ENCODE measurements around the gene KBTBD13. TPM values are rescaled to one million over a fixed set of nuclear protein-coding genes. Genes with fewer than 3 reads are reported as not detected.
"Not testable (repeated sequence)": the region's sequence is repeated elsewhere in the genome, so short reads cannot be mapped to it uniquely, and the experiment has no call there.

KBTBD13 gene
- not detected in 2 replicates for total RNA-seq (2014; rRNA removed; shearing (Covaris generic))
- 0.80 TPM in 1 of 2 replicates, not detected in the other for polyA plus RNA-seq (2014; cell fraction: nucleus; rRNA removed)

DNA sequence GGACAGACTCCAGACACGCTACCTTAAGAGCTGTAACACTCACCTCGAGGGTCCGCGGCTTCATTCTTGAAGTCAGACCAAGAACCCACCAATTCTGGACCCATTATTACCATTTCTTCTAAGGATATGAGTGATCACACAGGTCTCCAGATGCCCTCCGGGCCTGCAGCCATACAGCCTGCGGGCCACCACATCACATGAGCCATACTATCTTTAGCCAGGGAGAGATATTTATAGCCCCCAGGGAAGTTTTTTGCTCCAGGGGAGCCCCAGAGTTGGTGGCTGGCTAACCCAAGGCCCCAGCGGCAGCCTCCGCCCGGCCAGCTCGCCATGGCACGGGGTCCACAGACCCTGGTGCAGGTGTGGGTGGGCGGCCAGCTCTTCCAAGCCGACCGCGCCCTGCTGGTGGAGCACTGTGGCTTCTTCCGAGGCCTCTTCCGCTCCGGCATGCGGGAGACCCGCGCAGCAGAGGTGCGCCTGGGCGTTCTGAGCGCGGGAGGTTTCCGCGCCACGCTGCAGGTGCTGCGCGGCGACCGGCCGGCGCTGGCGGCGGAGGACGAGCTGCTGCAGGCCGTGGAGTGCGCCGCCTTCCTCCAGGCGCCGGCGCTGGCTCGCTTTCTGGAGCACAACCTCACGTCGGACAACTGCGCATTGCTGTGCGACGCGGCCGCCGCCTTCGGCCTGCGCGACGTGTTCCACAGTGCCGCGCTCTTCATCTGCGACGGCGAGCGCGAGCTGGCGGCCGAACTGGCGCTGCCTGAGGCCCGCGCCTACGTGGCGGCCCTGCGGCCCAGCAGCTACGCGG lies at the start of gene KBTBD13:
KBTBD13 (plus strand) TSS at position 261 of the 805 bp plus-strand sequence; CDS start at position 331, 70 bp downstream.
- DNase-seq (ENCODE audit: extremely low read depth, low read depth), result no peak

DNA sequence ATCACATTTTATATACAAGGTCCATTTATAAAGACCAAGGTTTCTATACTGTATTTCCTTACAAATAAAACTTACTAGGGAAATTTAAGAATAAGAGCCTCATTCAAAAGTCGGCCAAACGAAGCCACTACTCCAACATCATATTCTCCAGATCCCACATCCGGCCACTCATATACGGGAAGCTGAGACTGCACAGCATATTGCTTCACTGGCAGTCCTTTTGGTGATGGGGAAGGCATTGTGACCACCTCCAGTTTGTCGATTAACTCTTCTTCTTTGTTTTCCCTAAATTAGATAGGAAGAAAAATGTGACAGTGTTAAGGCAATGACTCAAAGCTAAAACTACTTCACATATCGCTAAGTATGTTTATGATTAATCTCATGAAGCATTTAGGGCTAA lies 49.8 kb upstream of the KBTBD13 start:
- DNase-seq (ENCODE audit: extremely low read depth, low read depth), result no peak

DNA sequence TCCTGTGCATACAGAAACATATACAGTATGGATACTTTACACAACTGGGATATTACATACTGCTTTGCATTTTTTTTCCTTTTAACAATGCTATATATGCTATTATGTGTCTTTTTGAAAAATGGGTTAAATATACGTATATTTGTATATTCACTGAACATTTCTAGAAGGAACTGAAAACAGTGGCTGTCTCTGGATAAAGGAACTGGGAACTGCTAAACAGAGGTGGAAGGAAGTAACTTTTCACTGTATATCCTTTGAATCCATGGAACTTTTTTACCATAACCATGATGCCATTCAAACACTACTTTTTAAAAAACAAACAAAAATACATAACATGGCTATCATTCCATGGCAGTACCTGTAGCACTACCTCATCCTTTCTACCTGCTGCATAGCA lies 49.0 kb upstream of the KBTBD13 start:
- no peak for DNase-seq (ENCODE audit: extremely low read depth, low read depth)

DNA sequence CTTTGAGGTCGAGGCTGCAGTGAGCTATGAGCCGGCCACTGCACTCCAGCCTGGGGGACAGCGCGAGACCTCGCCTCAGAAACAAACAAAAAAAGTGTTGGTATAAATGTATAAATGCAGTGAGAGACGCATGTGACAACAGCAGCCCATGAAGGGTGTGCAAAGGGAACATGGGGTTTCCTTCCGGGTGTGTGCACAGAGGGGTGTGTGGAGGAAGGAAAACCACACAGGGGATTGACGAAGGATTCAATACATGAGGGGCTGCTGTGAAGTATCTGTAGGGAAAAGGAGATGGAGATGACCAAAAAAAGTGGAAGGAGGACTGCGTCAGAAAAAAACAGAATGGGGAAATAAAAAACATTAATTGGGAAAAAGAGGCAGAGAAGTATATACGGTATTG lies 48.2 kb upstream of the KBTBD13 start:
- DNase-seq (ENCODE audit: extremely low read depth, low read depth), result no peak

DNA sequence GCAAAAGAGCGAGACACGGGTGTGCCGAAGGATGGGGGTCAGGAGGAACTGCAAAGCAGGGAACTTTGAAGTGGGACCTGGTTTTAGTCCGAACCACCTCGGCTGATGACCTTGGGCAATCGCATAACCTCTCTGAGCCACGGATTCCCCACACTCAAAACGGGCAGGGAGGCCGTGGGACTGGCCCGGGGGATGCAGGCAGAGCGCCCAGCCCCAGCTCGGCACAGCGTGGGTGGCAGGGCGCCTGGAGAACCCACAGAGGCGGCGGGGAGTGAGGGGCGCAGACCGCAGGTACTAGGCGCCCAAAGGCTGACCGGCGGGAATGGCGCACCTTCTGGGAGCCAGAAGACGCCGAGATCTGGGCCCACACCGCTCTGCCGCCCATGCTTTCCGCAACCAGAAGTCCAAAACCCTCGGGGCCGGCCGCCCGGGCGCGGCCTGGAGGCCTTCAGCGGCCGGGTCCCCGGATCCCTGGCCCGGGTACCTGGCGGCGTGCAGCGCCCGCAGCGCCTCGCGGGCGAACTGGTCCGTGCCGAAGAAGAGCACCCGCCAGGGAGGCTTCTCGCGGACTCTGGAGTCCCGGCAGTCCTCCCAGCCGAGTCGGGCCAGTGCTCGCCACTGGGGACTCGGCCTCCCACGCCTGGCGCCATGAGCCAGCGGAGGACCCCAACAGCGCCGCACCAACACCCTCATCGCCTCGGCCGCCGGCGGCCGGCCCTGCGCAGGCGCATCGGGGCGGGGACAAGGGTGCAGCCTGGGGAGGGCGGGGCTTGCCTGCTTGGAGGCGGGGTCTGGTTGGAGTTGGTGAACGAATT lies 47.4 kb upstream of the KBTBD13 start, which contains the start of gene MTFMT:
MTFMT (minus strand) TSS at position 719 of the 815 bp plus-strand sequence; CDS start at position 693, 26 bp downstream.
- peak; percentile 72 for DNase-seq (ENCODE audit: extremely low read depth, low read depth)

DNA sequence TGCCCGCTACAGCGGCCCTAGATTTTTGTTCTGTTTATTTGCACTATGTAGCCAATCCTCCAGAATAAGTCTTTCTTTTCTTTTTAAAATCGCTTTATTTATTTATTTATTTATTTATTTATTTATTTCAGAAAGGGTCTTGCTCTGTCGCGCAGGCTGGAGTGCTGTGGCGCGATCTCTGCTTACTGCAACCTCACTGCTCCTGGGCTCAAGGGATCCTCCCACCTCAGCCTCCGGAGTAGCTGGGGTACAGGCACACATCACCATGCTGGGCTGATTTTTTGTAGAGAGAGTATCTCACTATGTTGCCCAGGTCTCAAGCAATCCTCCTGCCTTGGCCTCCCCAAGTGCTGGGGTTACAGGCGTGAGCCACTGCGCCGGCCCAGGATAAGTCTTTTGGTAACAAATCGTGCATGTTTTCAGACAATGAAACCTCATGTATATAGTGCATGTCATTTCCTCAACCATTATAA lies 46.8 kb upstream of the KBTBD13 start:
- DNase-seq (ENCODE audit: extremely low read depth, low read depth), result no peak

DNA sequence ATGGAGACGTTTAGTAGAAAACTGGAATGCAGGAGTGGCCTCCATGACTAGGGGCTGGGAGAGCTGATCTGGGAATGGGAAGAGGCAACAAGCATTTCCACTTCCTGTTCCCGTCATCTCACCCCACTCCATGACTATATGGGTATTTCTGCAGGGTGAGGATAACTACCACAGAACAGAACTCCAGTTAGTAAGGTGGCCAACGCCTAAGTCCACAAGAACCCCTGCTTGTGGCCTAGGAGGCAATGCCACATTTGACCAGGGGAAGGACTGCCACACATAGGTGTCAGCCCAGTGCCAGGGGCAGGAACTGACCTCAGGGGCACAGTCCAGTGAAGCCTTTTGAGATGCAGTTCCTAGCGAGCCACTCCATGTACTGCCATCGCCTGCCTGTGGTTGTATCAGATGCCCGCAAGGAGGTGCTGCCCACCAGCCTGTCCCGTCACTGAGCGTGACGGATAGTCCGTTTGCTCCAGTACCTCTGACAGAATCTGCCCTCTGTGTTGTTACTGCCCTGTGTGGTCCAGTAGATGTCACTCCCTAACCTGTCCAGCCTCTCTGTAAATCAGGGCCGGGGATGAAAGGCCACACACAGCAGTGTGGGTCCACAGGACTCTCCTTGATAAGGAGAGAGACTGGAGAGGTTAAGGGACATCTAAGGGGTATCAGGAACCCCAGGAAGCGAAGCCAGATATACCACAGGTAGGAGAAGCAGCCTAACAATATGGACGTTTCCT lies 43.6 kb upstream of the KBTBD13 start:
- peak; percentile 83 for DNase-seq (ENCODE audit: extremely low read depth, low read depth)

DNA sequence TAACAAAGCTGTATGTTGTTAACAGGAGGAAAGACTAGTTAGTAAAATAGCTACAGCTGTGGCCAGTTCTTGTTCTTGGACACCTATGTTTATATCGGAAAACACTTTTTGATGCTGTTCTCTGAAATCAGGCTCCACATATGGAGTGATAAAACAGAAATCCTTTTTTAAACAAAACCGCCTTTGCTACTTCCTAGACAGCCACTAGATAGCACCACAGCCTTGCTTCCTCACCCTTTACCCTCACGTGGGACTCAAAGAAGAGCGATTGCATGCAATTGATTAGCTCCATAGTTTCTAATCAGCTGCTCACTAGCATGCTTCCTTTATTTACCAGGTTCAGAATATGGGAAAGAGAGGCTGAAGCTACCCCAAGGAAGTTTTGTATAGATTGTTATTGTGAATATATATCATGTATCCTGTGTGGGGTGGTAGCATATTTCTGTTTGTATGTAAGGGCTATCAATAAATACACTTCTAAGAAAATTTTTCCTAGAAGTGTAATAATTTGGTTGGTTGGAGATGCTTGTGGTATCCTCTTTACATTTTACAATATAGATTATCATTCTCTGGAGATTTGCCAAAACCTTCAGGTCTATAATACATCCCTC lies 42.8 kb upstream of the KBTBD13 start:
- DNase-seq (ENCODE audit: extremely low read depth, low read depth), result peak; percentile 38

DNA sequence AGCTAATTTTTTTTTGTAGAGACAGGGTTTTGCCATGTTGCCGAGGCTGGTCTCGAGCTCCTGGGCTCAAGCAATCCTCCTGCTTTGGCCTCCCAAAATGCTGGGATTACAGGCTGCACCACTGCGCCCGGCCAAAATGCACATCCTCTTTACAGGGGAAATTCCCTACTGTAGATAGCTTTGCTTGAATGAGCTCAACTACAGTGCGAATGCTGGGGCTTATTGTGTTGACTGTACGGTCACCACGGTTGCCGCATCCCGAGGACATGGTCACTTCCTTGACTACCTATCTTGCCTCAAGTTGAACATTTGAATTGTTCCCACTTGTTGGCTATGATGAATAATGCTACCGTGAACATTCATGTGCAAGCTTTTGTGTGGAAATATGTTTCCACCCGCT lies 41.8 kb upstream of the KBTBD13 start:
- no peak for DNase-seq (ENCODE audit: extremely low read depth, low read depth)

DNA sequence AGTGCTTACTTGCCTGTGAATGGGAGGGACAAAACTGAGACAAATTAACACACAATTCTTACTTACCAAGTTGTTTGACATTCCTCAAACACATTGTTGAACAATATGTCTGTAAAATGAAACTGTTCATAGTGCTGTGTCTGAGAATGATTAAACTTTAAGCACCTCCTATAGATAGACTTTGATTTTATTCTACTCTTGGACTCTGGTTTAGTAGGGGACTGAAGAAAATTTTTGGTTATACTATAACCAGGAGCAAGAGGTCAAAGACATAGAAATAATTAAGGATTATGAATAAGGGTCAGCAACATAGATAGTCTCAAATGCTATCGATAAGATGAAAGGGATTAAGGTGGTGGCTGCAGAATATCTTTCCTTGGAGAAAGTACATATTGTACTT lies 39.2 kb upstream of the KBTBD13 start:
- DNase-seq (ENCODE audit: extremely low read depth, low read depth), result no peak

DNA sequence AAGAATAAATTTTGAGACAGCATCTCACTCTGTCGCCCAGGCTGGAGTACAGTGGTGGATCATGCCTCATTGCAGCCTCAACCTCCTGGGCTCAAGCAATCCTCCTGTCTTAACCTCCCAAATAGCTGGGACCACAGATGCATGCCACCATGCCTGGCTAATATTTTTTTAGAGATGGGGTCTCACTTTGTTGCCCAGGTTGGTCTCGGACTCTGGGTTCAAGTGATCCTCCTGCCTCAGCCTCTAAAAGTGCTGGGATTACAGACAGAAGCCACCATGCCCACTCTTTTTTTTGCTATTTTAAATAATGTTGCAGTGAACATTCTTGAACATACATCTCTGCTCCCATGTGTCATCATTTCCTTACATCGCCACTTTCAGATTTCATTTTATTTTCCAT lies 38.1 kb upstream of the KBTBD13 start:
- DNase-seq (ENCODE audit: extremely low read depth, low read depth), result no peak

DNA sequence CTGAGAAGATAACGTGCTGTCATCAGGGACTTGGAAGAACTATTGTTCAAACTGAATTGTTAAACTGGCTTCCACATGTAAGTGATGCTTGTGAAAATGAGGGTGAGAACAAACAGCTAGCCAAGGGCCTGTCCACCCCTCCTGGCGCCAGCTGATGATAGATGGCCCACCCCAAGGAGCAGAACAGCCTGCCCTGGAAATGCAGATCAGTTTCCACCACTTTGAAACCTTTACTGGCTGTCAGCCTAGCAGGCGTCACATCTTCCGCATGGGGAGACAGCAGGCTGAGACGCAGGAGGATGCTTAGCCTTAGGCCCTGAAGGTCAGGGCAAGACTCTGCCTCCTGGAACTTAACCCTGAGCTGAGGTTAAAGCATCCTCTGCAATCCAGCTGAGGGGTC lies 37.7 kb upstream of the KBTBD13 start:
- no peak for DNase-seq (ENCODE audit: extremely low read depth, low read depth)

DNA sequence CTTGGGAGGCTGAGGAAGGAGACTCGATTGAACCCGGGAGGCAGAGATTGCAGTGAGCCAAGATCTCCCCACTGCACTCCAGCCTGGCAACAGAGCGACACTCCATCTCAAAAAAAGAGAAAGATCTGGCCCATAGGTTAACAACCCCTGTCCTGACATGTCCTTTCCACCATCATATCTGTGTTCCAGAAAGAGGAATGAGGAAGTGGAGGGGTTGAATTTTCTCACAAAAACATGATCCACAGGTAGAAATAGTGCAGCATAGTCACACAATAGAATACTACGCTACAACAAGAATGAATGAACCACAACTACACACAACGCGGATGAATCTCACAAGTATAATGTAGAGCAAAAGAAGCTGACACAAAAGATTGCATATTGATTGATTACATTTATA lies 36.1 kb upstream of the KBTBD13 start:
- no peak for DNase-seq (ENCODE audit: extremely low read depth, low read depth)

DNA sequence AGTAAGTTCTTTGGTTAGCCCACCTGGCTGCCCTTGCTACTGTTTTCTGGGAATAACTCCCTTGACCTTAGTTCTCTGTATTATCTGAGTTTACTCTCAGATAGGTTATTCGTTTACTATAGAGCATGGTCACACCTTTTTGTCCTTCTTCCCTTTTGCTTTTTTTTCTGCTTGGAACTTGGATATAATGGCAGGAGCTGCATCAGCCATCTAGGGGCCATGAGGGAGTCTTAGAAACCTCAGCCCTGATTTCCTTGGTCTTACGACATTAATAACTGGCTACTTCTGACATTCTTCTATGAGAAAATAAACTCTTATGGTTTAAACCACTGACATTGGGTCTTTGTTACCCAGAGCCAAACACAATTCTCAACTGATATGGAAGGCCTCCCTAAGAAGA lies 34.8 kb upstream of the KBTBD13 start:
- DNase-seq (ENCODE audit: extremely low read depth, low read depth), result no peak

DNA sequence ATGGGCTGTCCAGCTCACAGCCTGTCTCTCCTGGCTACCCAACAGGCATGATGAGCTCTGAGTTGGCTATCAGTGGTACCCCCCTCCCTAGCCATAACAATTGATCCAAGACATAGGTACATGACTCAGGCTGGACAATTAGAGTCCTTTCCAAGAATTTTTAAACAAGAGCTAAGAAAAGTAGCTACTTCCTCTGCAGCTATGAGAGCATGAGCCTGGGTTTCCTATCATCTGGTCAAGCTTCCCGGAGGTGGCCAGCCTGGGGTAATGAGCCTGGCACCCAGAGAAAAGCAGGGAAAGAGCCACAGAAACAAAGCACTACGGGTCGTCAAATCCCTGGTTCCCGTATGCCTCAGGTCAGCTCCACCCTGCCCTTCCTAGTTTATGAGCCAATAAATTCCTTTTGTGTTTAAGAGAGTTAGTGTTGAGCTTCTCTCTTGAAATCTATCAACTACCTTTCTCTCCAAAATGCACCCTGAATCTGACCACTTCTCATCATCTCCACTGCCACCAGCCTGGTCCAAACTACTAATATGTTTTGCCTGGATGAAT lies 33.7 kb upstream of the KBTBD13 start:
- DNase-seq (ENCODE audit: extremely low read depth, low read depth), result no peak

DNA sequence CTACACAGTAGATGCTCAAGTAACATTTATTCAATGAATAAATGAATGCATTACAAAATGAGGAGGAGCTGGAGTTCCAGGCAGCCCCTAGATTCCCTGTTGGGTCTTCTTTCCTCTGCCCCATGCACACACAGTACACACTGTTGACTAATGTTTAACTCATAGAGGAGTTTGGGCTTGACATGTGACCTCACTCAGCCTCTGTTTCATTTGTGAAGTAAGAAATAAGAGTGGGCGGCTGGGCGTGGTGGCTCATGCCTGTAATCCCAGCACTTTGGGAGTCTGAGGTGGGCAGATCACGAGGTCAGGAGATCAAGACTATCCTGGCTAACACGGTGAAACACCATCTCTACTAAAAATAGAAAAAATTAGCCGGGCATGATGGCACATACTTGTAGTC lies 32.3 kb upstream of the KBTBD13 start:
- DNase-seq (ENCODE audit: extremely low read depth, low read depth), result not testable (repeated sequence)

DNA sequence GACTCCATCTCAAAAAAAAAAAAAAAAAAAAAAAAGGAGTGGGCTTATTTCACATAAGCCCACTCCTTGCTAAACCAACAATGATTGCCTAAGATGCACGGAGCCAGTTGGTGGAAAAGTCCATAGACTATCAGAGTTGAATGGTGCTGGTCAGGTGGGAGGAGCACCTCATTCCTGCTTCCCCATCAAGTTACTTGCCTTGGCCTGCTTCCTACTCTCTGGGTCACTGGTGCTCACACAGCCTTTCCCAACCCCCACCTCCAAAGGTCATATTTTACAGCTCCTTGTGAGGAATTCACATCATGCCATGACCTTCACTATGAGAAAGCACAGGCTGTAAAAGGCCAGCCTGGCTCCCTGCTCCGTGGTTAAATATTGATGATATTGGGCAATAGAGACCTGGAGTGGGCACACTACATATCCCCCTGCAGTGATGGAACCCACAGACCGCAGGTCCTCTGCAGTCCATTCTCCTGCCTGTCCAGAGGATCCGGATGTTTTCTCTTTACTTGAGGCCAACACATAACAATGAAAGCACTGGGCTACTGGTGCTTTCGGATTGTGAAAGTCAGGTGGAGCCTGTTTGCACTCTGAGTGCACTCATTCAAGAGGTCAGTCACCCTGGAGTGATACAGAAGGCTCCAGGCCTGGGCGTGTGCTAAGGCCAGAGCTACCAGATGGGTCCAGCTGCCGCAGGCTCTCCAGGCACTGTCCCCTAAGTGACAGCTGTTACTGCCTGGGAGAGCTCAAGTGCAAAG lies 31.6 kb upstream of the KBTBD13 start, which contains the start of gene SLC51B:
SLC51B (plus strand) TSS at position 664 of the 758 bp plus-strand sequence. CDS start 4,618 bp downstream, outside the sequence.
- DNase-seq (ENCODE audit: extremely low read depth, low read depth), result peak; percentile 25

DNA sequence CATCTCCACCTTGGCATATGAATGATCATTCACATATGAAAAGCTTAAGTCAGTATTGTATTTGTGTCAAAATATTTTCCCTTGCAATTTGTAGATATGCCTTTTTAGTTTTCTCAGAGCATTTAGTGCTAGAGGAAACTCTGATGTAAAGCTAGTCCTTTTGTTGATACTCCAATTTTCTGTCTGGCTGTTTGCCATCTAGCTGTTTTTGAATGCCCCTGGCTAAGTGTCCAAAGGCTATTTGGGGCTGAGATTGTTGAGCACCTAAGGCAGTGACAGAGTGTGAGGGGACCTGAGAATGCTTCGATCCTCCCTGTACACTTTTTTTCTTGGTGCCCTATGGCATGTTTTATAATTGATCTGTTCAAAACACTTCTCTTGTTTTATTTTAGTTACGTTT lies 28.3 kb upstream of the KBTBD13 start:
- DNase-seq (ENCODE audit: extremely low read depth, low read depth), result no peak

DNA sequence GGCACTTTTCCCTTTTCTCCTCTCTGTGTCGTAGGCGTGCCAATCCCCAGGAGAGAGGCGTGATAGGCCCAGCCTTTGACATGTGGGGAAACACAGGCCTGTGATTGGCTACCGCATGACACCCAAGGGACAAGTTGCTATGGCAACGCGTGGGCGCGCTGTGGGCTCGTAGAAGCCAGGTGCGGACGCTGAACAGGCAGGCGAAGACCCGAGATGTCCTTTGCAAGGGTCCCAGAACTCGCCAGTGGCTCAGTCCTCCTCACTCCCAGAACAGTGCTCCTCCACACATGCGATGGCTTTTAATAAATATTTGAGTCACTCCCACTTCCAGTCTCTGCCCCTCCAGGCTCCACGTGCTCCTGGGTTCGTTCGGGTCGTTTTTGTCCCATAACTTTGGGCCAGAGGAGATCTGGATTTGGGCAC lies 27.1 kb upstream of the KBTBD13 start:
- DNase-seq (ENCODE audit: extremely low read depth, low read depth), result peak; percentile 93
